ENCODE data around the gene RPL35A. TPM values are rescaled to one million over a fixed set of nuclear protein-coding genes. Genes with fewer than 3 reads are reported as not detected.

The RPL35A gene
- total and polyA plus RNA-seq, 9 of the 15 experiments (the other 6 are each of a cell fraction or from before 2014, with no cell fraction given): 1,475 to 2,942 (median 2,367) TPM

DNA sequence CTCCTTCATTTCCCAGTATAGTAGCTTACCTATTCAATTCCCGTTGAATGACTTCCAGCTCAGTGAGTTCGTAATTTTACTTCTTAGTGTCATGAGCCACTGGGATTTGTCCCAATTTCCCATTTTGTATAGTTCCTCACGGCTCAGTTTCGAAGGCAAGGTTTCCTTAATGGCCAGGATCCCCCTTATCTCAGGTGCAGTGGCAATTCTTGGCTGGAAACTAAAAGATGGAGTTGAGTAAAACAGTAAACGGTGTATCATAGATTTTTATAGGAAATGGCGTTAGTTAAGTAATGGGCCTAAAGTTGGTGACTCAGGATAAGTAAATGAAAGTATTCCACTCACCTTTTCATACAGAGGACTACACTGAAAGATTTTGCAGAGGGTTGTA lies 9.5 kb downstream of the RPL35A start:
- CTCF ChIA-PET (ENCODE audit: low intra/inter-chr PET ratio): no interaction called here
- intact Hi-C loops (cut with micrococcal nuclease) (loop anchor here (10.0 kb wide), 1 partner anchor 225 kb away; the partner anchor contains the start of gene RUBCN), in situ Hi-C loops (cut with MboI) (no loop called here)
- POLR2A ChIA-PET: interaction anchor here (0.6 to 2.2 kb wide), 8 partner anchors 9 to 122 kb away, joined by 3 to 16 read pairs (median 4); partner anchors contain the start of gene RPL35A
- Histone ChIP-seq H3K4me2 (ENCODE audit: insufficient read depth, low read length) (peak overlapping the region; percentile 99), H3K27me3 (ENCODE audit: control insufficient read depth in 2 of 2, insufficient read depth in 2 of 2, low read length in 2 of 2) (no peaks in the 10 kb centered on the region), H3K27ac (ENCODE audit: extremely low read depth, low read depth, low read length) (peak overlapping the region; percentile 91), H2AFZ (ENCODE audit: low read depth, low read length) (peak overlapping the region; percentile 84), H3K4me3 (peak overlapping the region; percentile 63), H3K79me2 (ENCODE audit: control insufficient read depth, insufficient read depth, low read length) (peaks cover 70% of the 10 kb centered on the region), H3K4me1 (replicated peaks in 1 of 2; ENCODE audit: control insufficient read depth in 2 of 2, insufficient read depth in 2 of 2, low read length in 2 of 2) (peaks cover 30 to 40% of the 10 kb centered on the region in 2 experiments), H3K9me1 (ENCODE audit: control insufficient read depth, insufficient read depth, low read length) (no peaks in the 10 kb centered on the region), H3K9ac (ENCODE audit: insufficient read depth in 1 of 2, low read depth in 2 of 2, low read length in 2 of 2) (peak overlapping the region; percentile 79 to 89; a peak in 3 of 4 replicates), H4K20me1 (replicated peaks; ENCODE audit: control insufficient read depth, insufficient read depth, low read length) (0 out of 2 replicates have a peak, but pooled peaks cover 7% of the 10 kb centered on the region), H3K9me3 (replicated peaks; ENCODE audit: control insufficient read depth, insufficient read depth, low read depth, low read length) (no peaks in the 10 kb centered on the region), H3K36me3 (ENCODE audit: control insufficient read depth, insufficient read depth, low read length) (peaks cover 27% of the 10 kb centered on the region)
- TSS peak; percentile 88 for BruUV-seq (replicated peaks)
- ATAC-seq (no peak), DNase-seq (ENCODE audit: extremely low read depth in 1 of 4, low spot score in 3 of 4) (peak in 1 of 4 experiments; percentile 15), FAIRE-seq (no peak)
- 8% methylated on average over 6 of the region's 6 CpGs for WGBS (ENCODE audit: insufficient coverage, low coverage, missing lambda C conversion rate)
- TF ChIP-seq ZBTB40 (IDR thresholded peaks at IDR 0.05): 0 out of 2 replicates have a peak, but pooled peaks have one; percentile 15
- no peak for TF ChIP-seq ZBTB40 (CRISPR knock-in tag; IDR thresholded peaks at IDR 0.05)
- no peak for TF ChIP-seq LEF1 (IDR thresholded peaks at IDR 0.05)
- no peak for TF ChIP-seq ZNF764 (CRISPR knock-in tag; IDR thresholded peaks at IDR 0.05; ENCODE audit: low read depth)
- TF ChIP-seq PRMT5 (CRISPR knock-in tag; IDR thresholded peaks at IDR 0.05): no peak
- no peak for TF ChIP-seq ZNF232 (CRISPR knock-in tag; IDR thresholded peaks at IDR 0.05)
- TF ChIP-seq RBBP5 (IDR thresholded peaks at IDR 0.05; ENCODE audit: borderline replicate concordance, insufficient read depth, low read length, poor library complexity, severe bottlenecking): no peak
- TF ChIP-seq HNRNPLL (IDR thresholded peaks at IDR 0.05; ENCODE audit: low read depth, low read length, poor library complexity, severe bottlenecking): no peak
- no peak for TF ChIP-seq SETDB1 (IDR thresholded peaks at IDR 0.05; ENCODE audit: low read length)
- TF ChIP-seq NR1H2 (CRISPR knock-in tag; IDR thresholded peaks at IDR 0.05): no peak
- TF ChIP-seq, protein P1, sequence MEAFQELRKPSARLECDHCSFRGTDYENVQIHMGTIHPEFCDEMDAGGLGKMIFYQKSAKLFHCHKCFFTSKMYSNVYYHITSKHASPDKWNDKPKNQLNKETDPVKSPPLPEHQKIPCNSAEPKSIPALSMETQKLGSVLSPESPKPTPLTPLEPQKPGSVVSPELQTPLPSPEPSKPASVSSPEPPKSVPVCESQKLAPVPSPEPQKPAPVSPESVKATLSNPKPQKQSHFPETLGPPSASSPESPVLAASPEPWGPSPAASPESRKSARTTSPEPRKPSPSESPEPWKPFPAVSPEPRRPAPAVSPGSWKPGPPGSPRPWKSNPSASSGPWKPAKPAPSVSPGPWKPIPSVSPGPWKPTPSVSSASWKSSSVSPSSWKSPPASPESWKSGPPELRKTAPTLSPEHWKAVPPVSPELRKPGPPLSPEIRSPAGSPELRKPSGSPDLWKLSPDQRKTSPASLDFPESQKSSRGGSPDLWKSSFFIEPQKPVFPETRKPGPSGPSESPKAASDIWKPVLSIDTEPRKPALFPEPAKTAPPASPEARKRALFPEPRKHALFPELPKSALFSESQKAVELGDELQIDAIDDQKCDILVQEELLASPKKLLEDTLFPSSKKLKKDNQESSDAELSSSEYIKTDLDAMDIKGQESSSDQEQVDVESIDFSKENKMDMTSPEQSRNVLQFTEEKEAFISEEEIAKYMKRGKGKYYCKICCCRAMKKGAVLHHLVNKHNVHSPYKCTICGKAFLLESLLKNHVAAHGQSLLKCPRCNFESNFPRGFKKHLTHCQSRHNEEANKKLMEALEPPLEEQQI (IDR thresholded peaks at IDR 0.05): no peak
- no peak for TF ChIP-seq RBM34 (IDR thresholded peaks at IDR 0.05; ENCODE audit: borderline replicate concordance, insufficient read depth, low read length)

Data from K562 (cell line).